Effector CD4-positive, alpha-beta T cell (primary cell): ENCODE data around the gene GPATCH2.
"Not testable (repeated sequence)": the region's sequence is repeated elsewhere in the genome, so short reads cannot be mapped to it uniquely, and the experiment has no call there.

Experiments
- DNase-seq: peaks from one replicate; pipeline ENCODE4 v3.0.0-alpha.2; 2020
- total RNA-seq: gene quantifications from one replicate; lab custom pipeline; 2026; lab: John Stamatoyannopoulos, UW

The GPATCH2 gene
- total RNA-seq, result 30.2 reads per million, percentile 56 among the genes with 10 or more reads in this experiment

GRCh38 chr1:217630711-217631591, at the start of gene GPATCH2, which contains the start of gene SPATA17:
TSS of gene GPATCH2 (minus strand) at chr1:217631090. CDS start at chr1:217630971, 119 bp downstream.
TSS of gene SPATA17 (plus strand) at chr1:217631344. CDS start at chr1:217631379, 35 bp downstream.
- DNase-seq, result peak; percentile 66

- DNase-seq, result no peak
Observed at GRCh38 chr1:217674028-217674729, 43.3 kb upstream of the GPATCH2 start.

DNA sequence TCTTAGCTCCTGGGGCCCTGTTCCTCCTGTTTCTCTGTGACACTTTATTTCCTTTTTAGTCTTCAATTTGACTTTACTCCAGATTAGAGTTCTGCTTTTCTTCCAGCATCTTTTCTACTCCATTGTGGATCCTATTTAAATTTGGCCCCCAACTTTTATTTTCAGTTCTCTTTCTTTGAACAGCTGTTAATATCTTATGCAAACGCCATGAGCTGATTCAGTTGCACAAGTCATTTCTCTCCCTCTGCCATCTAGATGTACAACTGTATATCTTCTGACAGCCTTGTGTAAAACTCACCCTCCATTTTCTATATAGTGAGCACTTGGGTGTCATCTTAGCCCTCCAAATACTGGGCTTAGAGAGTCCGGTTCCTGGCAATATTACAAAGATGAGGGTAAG, 42.5 kb upstream of the GPATCH2 start:
- no peak for DNase-seq

DNA sequence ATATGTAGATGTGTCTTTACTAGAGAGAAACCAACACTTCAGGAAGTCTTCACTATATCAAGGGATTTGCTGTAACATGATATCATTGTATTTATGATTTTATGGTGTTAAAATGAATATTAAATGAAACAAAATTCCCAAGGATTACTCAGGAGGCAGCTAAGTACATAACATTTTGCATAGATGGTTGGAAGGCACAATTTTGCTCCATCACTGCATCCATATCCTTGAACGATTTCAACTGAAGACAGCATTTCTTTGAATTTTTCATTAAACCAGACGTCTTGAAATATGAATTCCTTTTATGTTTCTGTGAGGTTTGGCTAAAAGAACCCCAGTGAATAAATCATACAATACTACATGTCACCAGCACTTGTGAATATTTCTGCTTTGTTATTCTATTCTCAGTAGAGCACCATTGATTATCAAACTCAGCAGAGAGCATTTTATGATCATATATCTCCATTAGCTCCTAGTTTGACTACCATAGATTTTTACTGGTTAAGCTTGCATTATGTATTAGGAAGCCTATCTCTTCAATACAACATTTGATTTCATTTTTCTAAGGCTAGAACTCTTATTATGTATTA, 37.6 kb upstream of the GPATCH2 start:
- no peak for DNase-seq

- no peak for DNase-seq
Observed at GRCh38 chr1:217661407-217661806, 30.5 kb upstream of the GPATCH2 start.

GRCh38 chr1:217660353-217661062, 29.6 kb upstream of the GPATCH2 start:
- DNase-seq, result no peak

DNA sequence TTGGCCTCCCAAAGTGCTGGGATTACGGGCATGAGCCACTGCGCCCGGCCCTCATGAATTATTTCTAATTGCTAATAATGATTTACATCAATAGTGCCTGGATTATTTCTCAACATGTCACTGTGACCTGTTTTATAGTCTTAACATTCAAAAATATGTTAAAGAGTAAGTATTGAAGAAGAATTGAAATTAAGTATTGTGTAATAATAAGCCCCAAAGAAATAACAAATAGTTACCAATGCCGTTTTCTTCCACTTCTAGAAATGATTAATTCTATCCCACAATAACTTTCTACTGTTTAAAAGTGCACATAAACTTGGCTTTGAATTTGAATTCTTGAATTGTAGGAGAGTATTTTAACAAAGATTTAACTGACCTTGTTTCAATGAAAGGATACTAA, 19.8 kb upstream of the GPATCH2 start:
- no peak for DNase-seq

DNA sequence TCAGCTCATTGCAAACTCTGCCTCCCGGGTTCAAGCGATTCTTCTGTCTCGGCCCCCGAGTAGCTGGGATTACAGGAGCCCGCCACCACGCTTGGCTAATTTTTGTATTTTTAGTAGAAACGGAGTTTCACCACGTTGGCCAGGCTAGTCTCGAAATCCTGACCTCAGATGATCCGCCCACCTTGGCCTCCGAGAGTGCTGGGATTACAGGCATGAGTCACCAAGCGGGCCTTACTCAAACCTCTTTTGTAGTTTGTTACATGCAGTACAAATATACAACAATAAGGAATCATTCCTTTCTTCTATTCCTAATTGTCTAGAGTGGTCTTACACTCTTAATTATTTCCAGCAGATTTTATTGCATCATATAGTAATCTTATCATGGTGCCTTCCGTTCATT, 16.9 kb upstream of the GPATCH2 start:
- no peak for DNase-seq

- DNase-seq, result no peak
Observed at GRCh38 chr1:217642455-217642854, 11.6 kb upstream of the GPATCH2 start.

DNA sequence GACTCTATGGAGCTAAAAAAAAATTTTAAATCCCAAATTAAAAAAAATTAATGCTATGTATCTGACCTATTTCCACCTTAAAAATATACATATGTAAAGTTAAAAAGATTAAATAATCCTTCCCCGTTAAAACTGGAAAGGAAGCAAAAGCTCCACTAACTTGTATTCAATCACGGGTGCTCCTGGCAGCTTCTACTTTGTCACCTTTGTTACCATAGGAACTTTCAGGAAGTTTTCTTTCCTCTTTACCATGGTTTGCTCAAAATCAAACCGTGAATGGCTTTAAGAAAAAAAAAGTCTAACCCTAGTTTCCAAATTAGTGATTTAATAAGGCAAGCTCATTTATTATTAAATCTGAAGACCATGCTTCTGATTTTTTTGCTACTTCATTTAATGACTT, 3.5 kb downstream of the GPATCH2 start:
- DNase-seq, result no peak

- no peak for DNase-seq
Observed at GRCh38 chr1:217626321-217626720, 4.6 kb downstream of the GPATCH2 start.

DNA sequence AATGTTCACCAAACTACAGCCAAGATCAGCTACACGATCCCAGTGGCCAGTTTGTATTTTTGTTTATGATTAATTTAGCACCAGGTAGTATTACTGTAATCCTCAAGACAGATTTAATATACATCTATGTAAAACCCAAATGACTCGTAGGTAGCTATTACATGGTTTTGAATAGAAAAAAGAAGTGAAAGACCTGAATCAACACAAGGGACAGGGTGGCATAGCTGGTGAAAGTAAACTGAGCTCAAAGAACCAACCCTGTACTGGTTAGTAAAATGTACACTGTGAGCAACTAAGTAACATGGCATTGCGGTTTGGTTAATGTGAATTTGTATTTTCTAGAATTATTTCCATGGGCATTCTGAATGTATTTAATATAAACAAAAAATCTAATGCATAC, 8.8 kb downstream of the GPATCH2 start:
- no peak for DNase-seq

DNA sequence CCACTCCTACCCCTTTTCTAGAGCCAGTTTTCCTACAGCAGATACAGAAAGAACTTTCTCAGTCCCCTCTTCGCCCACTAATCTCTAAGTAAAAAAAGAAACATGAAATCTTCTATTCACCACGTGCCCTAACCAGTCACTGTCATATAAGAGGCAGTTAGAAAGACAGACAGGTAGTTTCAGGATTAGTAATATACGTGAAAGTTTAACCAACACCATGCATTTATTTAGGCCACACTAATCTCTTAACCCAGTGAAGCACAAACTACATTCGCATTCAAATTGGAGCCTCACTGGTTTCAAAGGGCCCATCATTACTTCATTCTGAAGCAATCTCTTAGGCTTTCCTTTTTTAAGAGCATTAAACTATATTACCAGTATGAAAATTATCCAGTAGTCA, 10.1 kb downstream of the GPATCH2 start:
- DNase-seq, result no peak

DNA sequence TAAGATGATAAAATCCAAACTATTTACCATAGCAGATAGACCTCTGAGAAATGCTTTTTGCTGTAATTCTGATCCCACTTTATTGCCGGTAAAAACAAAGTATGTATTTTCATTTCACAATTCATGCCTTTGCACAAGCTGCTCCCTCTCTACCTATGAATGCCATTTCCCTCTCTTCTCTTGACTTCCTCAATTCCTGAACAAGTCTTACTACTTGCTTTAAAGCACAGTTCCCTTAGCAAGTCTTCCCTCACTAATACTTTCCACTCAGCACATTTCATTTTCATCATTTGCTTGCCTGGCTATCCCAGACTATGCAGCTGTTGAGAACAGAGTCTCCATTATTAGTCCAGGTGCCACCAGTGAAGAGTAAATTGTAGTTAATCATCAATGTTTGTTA, 13.8 kb downstream of the GPATCH2 start:
- DNase-seq, result no peak

DNA sequence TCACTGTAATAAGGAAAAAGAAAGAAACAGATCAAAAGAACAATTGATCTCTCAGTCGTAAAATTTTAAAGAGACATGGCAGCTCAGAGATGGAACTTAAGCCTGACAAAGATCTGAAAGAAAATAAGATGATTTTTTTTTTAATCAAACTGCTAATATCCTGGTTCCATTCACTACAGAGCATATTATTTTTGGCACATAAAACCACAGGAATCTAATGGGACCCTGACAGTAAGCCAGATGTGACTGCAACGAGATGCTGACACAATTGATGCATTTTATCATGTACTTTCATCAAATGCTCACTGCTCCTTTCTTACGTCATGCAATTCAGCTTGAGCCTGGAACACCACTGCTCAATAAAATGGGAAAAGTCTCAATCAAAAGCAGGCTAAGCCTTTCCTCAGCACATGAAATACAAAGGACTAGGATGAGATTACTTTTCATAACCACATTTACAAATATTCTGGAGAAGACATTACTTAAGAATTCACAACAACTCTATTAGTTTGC, 16.6 kb downstream of the GPATCH2 start:
- DNase-seq, result no peak

- DNase-seq, result no peak
Observed at GRCh38 chr1:217605390-217605789, 25.5 kb downstream of the GPATCH2 start.

GRCh38 chr1:217602380-217602779, 28.5 kb downstream of the GPATCH2 start:
- DNase-seq, result no peak

DNA sequence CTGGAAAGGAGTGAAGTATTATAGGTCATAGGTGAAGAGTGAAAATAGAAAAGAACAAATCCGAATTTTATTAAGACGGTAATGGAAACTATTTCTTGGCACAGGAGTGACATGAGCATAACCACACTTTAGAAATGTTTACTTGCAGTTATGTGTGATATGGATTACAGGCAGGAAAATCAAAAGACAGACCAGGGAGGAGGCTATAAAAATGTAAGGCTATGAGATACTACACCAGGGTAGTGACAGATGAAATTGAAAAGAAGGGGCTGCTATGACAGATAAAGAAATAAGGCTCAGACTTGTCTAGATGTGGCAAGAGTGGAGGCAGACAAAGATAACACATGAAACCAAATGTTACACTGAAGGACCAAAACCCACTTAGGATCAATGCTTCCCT, 31.7 kb downstream of the GPATCH2 start:
- no peak for DNase-seq

GRCh38 chr1:217590598-217590997, 40.3 kb downstream of the GPATCH2 start:
- DNase-seq, result no peak

DNA sequence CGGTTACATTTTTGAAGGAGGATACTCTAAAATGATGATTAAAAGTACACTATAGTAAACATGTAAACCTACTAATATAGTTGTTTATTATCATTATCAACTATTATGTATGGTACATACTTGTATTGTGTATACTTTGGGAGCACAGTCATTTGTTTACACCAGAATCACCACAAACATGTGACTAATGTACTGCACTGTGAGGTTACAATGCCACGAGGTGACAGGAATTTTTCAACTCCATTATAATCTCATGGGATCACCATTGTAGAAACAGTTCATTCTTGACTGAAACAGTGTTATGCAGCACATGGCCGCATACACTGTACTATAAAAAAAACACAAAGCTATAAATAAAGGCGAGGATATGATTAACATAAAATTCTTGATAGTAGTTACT, 44.3 kb downstream of the GPATCH2 start:
- no peak for DNase-seq

DNA sequence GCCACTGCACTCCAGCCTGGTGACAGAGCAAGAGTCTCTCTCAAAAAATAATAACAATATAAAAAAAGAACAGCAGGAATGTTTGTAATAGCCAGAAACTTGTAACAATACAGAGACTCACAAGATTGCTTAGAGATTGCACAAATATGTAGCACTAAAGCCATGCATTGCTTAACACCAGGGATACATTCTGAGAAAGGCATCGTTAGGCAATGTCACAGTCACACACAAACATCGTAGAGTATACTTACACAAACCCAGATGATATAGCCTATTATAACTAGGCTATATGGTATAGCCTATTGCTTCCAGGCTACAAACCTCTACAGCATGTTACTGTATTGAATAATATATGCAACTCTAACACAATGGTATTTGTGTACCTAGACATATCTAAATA, 45.3 kb downstream of the GPATCH2 start:
- DNase-seq, result no peak

GRCh38 chr1:217584286-217584811, 46.5 kb downstream of the GPATCH2 start:
- not testable (repeated sequence) for DNase-seq
